ENCODE measurements around the gene GTF2E1.
"Not testable (repeated sequence)": the region's sequence is repeated elsewhere in the genome, so short reads cannot be mapped to it uniquely, and the experiment has no call there.

Gene GTF2E1

GRCh38 chr3:120770891-120771290 lies 28.3 kb downstream of the GTF2E1 start:
- H3K4me1 Mint-ChIP-seq: peaks cover 51% of the 10 kb centered on the region
- H3K9me3 Mint-ChIP-seq: no peaks in the 10 kb centered on the region
- no peaks in the 10 kb centered on the region for H3K27me3 Mint-ChIP-seq
- H3K27ac Mint-ChIP-seq: no peak overlapping the region
- no peak overlapping the region for H3K4me3 Mint-ChIP-seq
- peaks cover 7% of the 10 kb centered on the region for H3K36me3 Mint-ChIP-seq

- peaks cover 10% of the 10 kb centered on the region for H3K36me3 Mint-ChIP-seq
- H3K4me1 Mint-ChIP-seq: peaks cover 41% of the 10 kb centered on the region
- H3K4me3 Mint-ChIP-seq: no peak overlapping the region
- H3K27me3 Mint-ChIP-seq: no peaks in the 10 kb centered on the region
- H3K9me3 Mint-ChIP-seq: no peaks in the 10 kb centered on the region
- no peak overlapping the region for H3K27ac Mint-ChIP-seq
Observed at GRCh38 chr3:120772081-120772480, 29.5 kb downstream of the GTF2E1 start.

GRCh38 chr3:120773932-120774331 lies 31.4 kb downstream of the GTF2E1 start:
- no peak overlapping the region for H3K27ac Mint-ChIP-seq
- H3K9me3 Mint-ChIP-seq: no peaks in the 10 kb centered on the region
- H3K27me3 Mint-ChIP-seq: no peaks in the 10 kb centered on the region
- peaks cover 14% of the 10 kb centered on the region for H3K36me3 Mint-ChIP-seq
- peaks cover 24% of the 10 kb centered on the region for H3K4me1 Mint-ChIP-seq
- H3K4me3 Mint-ChIP-seq: no peak overlapping the region

GRCh38 chr3:120775411-120775810 lies 32.9 kb downstream of the GTF2E1 start:
- Mint-ChIP-seq H3K27me3 (no peaks in the 10 kb centered on the region), H3K9me3 (no peaks in the 10 kb centered on the region), H3K4me3 (no peak overlapping the region), H3K27ac (no peak overlapping the region), H3K36me3 (peaks cover 15% of the 10 kb centered on the region), H3K4me1 (peaks cover 13% of the 10 kb centered on the region)

- no peak overlapping the region for H3K4me3 Mint-ChIP-seq
- H3K27me3 Mint-ChIP-seq: no peaks in the 10 kb centered on the region
- H3K27ac Mint-ChIP-seq: no peak overlapping the region
- peaks cover 22% of the 10 kb centered on the region for H3K36me3 Mint-ChIP-seq
- H3K4me1 Mint-ChIP-seq: no peaks in the 10 kb centered on the region
- no peaks in the 10 kb centered on the region for H3K9me3 Mint-ChIP-seq
Observed at GRCh38 chr3:120778776-120779175, 36.2 kb downstream of the GTF2E1 start.

GRCh38 chr3:120780977-120781376 lies 38.4 kb downstream of the GTF2E1 start:
- H3K27me3 Mint-ChIP-seq: no peaks in the 10 kb centered on the region
- peaks cover 27% of the 10 kb centered on the region for H3K36me3 Mint-ChIP-seq
- no peak overlapping the region for H3K4me3 Mint-ChIP-seq
- no peak overlapping the region for H3K27ac Mint-ChIP-seq
- no peaks in the 10 kb centered on the region for H3K4me1 Mint-ChIP-seq
- H3K9me3 Mint-ChIP-seq: no peaks in the 10 kb centered on the region

- H3K36me3 Mint-ChIP-seq: peaks cover 15% of the 10 kb centered on the region
- H3K9me3 Mint-ChIP-seq, H3K27ac Mint-ChIP-seq, H3K4me1 Mint-ChIP-seq, H3K4me3 Mint-ChIP-seq, H3K27me3 Mint-ChIP-seq: not testable (repeated sequence)
Observed at GRCh38 chr3:120785832-120786231, 43.3 kb downstream of the GTF2E1 start.

GRCh38 chr3:120791010-120791409 lies 48.5 kb downstream of the GTF2E1 start:
- H3K9me3 Mint-ChIP-seq: no peaks in the 10 kb centered on the region
- H3K4me3 Mint-ChIP-seq: no peak overlapping the region
- no peaks in the 10 kb centered on the region for H3K36me3 Mint-ChIP-seq
- H3K27ac Mint-ChIP-seq: no peak overlapping the region
- H3K27me3 Mint-ChIP-seq: no peaks in the 10 kb centered on the region
- peaks cover 18% of the 10 kb centered on the region for H3K4me1 Mint-ChIP-seq

- Mint-ChIP-seq H3K27me3 (no peaks in the 10 kb centered on the region), H3K9me3 (no peaks in the 10 kb centered on the region), H3K36me3 (no peaks in the 10 kb centered on the region)
Observed at GRCh38 chr3:120791913-120792312, 49.4 kb downstream of the GTF2E1 start.

GRCh38 chr3:120793601-120794000 lies 51.1 kb downstream of the GTF2E1 start:
- H3K4me3 Mint-ChIP-seq: no peak overlapping the region
- H3K27me3 Mint-ChIP-seq: no peaks in the 10 kb centered on the region
- H3K36me3 Mint-ChIP-seq: no peaks in the 10 kb centered on the region
- no peaks in the 10 kb centered on the region for H3K9me3 Mint-ChIP-seq
- H3K27ac Mint-ChIP-seq: no peak overlapping the region
- peaks cover 18% of the 10 kb centered on the region for H3K4me1 Mint-ChIP-seq

More at GRCh38 chr3:120791913-120792312, 49.4 kb downstream of the GTF2E1 start:
- H3K27ac Mint-ChIP-seq: no peak overlapping the region
- H3K4me3 Mint-ChIP-seq: no peak overlapping the region
- peaks cover 18% of the 10 kb centered on the region for H3K4me1 Mint-ChIP-seq

- Mint-ChIP-seq H3K4me1 (peaks cover 18% of the 10 kb centered on the region), H3K27ac (no peak overlapping the region), H3K27me3 (no peaks in the 10 kb centered on the region), H3K9me3 (no peaks in the 10 kb centered on the region), H3K36me3 (no peaks in the 10 kb centered on the region), H3K4me3 (no peak overlapping the region)
Observed at GRCh38 chr3:120795017-120795648, 52.6 kb downstream of the GTF2E1 start.

GRCh38 chr3:120795959-120796358 lies 53.4 kb downstream of the GTF2E1 start:
- peaks cover 10% of the 10 kb centered on the region for H3K4me1 Mint-ChIP-seq
- no peaks in the 10 kb centered on the region for H3K9me3 Mint-ChIP-seq
- H3K4me3 Mint-ChIP-seq: no peak overlapping the region
- H3K27me3 Mint-ChIP-seq: no peaks in the 10 kb centered on the region
- H3K36me3 Mint-ChIP-seq: no peaks in the 10 kb centered on the region
- H3K27ac Mint-ChIP-seq: no peak overlapping the region

- Mint-ChIP-seq H3K4me1 (no peaks in the 10 kb centered on the region), H3K36me3 (no peaks in the 10 kb centered on the region), H3K4me3 (no peak overlapping the region), H3K27ac (no peak overlapping the region), H3K27me3 (no peaks in the 10 kb centered on the region), H3K9me3 (no peaks in the 10 kb centered on the region)
Observed at GRCh38 chr3:120796976-120797375, 54.4 kb downstream of the GTF2E1 start.

GRCh38 chr3:120797857-120798256 lies 55.3 kb downstream of the GTF2E1 start:
- Mint-ChIP-seq H3K27ac (no peak overlapping the region), H3K9me3 (no peaks in the 10 kb centered on the region), H3K36me3 (no peaks in the 10 kb centered on the region), H3K4me3 (no peak overlapping the region), H3K4me1 (no peaks in the 10 kb centered on the region), H3K27me3 (no peaks in the 10 kb centered on the region)

GRCh38 chr3:120798346-120798745 lies 55.8 kb downstream of the GTF2E1 start:
- Mint-ChIP-seq H3K27me3 (no peaks in the 10 kb centered on the region), H3K9me3 (no peaks in the 10 kb centered on the region), H3K4me3 (no peak overlapping the region), H3K4me1 (no peaks in the 10 kb centered on the region), H3K36me3 (no peaks in the 10 kb centered on the region), H3K27ac (no peak overlapping the region)

GRCh38 chr3:120800625-120801024 lies 58.1 kb downstream of the GTF2E1 start:
- Mint-ChIP-seq H3K36me3 (no peaks in the 10 kb centered on the region), H3K4me3 (no peak overlapping the region), H3K9me3 (no peaks in the 10 kb centered on the region), H3K27ac (no peak overlapping the region), H3K4me1 (no peaks in the 10 kb centered on the region), H3K27me3 (no peaks in the 10 kb centered on the region)

- no peaks in the 10 kb centered on the region for H3K27me3 Mint-ChIP-seq
- no peaks in the 10 kb centered on the region for H3K36me3 Mint-ChIP-seq
- H3K27ac Mint-ChIP-seq: no peak overlapping the region
- H3K4me3 Mint-ChIP-seq: no peak overlapping the region
- H3K9me3 Mint-ChIP-seq: no peaks in the 10 kb centered on the region
- no peaks in the 10 kb centered on the region for H3K4me1 Mint-ChIP-seq
Observed at GRCh38 chr3:120801484-120801883, 58.9 kb downstream of the GTF2E1 start.
